ENCODE results near the gene MPPED1.

The MPPED1 gene

DNA sequence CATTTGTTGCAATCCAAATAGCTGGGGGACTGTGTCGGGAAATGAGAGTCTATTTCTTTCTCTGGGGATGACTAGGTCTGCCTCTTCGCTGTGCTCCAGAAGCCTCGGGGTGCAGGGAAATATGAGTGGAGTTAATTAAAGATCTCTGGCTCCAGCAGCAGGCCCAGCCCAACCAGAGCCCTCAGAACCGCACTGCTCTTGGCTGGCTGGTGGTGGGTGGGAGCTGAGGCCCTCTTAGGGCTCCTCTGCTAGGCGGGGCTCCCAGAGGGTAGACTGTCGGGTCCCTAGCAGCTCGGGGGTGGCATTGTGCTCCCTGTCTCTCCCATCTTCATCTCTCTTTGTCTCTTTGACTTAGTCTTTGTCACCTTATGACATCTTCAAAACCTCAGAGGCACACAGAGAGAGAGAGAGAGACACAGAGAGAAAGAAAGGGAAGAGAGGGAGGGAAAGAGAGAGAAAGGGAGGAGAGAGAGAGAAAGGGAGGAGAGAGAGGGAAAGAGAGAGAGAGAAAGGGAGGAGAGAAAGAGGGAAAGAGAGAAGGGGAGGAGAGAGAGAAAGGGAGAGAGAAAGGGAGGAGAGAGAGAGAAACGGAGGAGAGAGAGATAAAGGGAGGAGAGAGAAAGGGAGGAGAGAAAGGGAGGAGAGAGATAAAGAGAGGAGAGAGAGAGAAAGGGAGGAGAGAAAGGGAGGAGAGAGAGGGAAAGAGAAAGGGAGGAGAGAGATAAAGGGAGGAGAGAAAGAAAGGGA lies 20.2 kb downstream of the MPPED1 start:
- DNase-seq = no peak

GRCh38 chr22:43432883-43433415 lies 21.1 kb downstream of the MPPED1 start:
- DNase-seq = no peak

- DNase-seq = no peak
Observed at GRCh38 chr22:43433451-43434274, 21.8 kb downstream of the MPPED1 start.

- DNase-seq = no peak
Observed at GRCh38 chr22:43434275-43434927, 22.6 kb downstream of the MPPED1 start.

DNA sequence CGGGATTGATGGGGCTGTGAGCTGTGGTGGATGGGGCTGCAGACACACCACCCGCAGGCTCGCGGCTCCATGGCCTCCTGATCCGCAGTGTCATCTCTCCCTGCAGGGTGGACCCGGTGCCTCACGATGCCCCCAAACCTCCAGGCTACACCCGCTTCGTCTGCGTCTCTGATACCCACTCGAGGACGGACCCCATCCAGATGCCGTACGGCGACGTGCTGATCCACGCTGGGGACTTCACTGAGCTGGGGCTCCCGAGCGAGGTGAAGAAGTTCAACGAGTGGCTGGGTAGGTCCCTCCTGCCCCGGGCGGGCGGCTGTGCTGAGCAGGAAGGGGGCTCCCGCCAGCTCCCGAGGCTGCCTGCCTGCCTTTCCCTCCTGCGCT lies 23.1 kb downstream of the MPPED1 start:
- no peak for DNase-seq

DNA sequence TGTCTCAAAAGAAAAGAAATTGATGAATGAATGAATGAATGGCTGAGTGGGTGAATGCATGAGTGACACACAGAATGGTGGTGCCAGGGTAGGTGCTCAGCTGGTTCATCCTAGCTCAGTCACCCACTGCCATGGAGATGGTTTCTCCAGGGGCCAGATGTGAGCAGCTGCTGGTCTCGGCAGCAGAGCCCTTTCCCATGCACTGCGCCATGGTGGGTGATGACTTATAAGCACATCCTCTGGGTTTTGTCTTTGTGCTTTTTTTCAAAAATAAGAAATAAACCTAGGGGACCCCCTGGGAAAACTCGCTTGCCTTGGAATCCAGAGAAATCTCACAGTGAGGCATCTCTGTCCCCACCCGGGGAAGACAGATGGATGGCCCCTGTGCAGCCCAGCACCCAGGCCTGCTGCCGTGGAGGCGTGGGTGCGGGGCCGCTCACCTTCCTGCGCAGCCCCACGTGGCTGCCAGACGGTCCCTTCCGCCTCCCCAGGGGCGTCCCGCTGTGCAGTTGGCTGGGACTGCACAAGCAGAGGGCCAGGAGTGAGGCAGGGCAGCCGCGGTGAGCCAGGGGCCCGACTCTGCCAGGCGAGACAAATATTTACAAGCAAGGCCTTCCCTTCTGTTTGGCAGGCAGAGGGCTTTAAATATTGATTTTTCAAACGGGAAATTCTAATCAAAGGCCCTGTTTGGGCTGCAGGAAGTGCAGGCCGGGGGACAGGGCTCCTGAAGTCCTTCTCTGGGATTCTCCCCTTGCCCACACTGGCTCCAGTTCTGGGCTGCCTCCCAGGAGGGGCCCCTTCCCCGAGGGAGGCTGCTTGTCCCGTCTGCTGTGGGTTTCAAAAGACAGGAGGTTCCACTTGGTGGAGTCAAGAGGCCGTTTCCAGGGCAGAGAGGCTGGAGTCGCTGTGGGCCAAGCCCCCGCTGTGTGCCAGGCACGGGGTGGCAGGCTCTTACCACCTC lies 24.3 kb downstream of the MPPED1 start:
- DNase-seq = no peak

DNA sequence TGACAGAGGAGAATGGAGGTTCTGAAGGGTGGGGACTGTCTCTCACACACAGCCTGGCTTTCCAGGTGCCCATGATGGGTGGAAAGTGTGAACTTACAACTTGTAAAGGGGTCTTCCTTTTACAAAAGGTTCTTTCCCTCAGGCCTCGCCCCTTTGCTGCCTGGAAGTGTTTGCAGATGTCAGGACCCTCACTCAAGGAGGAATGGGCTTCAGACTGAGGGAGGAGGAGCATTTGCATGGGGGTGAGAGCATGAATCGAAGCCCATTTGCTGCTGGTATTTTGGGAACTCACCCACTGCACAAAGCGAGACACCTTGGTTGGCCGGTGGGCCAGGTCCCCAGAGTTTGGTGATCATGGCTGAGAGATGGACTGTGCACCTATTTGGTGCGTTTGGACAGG lies 25.1 kb downstream of the MPPED1 start:
- DNase-seq = no peak

GRCh38 chr22:43437871-43438475 lies 26.2 kb downstream of the MPPED1 start:
- no peak for DNase-seq

- DNase-seq = no peak
Observed at GRCh38 chr22:43438666-43439347, 27.0 kb downstream of the MPPED1 start.

GRCh38 chr22:43439368-43440103 lies 27.7 kb downstream of the MPPED1 start:
- DNase-seq = no peak

GRCh38 chr22:43440104-43440387 lies 28.2 kb downstream of the MPPED1 start:
- DNase-seq = no peak

DNA sequence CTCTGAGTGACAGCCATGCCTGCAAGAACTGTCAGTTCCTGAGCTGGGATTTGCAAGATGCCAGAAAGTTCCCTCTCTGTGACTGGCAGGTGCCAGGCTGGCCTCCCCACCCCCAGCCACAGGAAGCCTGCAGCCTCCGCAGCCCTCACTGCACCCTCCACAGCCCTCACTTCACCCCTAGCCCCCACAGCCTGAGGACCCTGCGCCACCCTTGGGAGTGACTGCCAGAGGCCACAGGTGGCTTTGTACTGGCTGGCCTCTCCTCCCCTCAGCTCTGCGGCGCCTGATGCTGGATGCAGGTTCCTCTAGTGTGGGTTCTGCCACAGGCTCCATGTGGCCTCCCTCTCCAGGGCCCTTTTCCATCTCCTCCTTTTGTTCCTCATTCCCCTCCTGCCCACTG lies 28.7 kb downstream of the MPPED1 start:
- DNase-seq = no peak

DNA sequence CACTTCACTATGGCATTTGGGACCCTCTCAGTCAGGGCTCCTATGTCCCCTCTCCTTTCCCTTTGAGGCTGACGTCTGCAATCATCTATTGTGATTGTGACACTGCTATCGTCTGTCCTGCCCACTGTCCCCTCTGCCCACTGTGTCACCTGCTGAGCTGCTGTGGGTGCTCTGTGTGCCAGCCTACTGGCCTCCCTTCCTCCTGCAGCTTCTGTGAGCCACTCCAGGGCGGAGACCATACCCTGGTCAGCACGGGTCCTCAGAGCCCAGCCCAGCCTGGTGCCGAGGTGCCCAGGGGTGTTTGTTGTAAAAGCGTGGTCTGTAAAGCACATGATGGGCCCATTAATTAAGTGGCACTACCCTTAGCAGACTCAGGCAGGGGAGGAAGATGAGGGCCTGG lies 29.4 kb downstream of the MPPED1 start:
- DNase-seq = no peak

DNA sequence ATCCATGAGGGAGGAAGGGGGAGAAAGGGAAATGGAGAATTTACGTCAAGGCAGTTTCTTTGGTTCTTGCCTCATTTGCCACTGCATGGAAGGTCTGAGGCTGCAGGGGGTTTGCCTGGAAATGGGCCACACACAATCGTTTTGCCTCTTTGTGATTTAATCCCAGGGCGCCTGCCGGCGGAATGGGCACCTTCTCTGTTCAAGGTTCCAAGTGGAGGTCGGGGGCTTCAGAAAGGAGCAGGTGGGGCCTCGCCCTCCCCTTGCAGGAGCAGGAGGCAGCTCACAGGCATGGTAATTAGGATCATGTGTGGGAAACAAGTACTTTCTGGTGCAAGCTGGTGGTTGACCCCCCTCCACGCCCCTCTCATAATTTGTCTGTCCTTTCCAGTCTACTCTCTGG lies 29.9 kb downstream of the MPPED1 start:
- no peak for DNase-seq

- DNase-seq = no peak
Observed at GRCh38 chr22:43442386-43443151, 30.8 kb downstream of the MPPED1 start.

DNA sequence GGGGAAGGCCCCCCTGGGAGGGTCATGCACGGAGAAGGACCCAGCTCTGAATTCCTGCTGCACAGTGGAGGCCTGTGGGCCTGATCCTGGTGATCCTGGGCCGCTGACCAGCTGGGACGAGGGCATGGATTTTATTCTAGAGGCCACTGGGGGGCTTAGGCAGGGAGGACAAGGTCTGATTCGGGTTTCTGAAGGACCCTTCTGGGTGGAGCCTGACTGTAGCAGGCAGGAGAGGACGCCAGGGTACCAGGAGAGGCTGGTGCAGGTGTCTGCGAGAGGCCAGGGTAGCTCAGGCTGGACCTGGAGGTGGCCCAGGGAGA lies 31.3 kb downstream of the MPPED1 start:
- DNase-seq = no peak

DNA sequence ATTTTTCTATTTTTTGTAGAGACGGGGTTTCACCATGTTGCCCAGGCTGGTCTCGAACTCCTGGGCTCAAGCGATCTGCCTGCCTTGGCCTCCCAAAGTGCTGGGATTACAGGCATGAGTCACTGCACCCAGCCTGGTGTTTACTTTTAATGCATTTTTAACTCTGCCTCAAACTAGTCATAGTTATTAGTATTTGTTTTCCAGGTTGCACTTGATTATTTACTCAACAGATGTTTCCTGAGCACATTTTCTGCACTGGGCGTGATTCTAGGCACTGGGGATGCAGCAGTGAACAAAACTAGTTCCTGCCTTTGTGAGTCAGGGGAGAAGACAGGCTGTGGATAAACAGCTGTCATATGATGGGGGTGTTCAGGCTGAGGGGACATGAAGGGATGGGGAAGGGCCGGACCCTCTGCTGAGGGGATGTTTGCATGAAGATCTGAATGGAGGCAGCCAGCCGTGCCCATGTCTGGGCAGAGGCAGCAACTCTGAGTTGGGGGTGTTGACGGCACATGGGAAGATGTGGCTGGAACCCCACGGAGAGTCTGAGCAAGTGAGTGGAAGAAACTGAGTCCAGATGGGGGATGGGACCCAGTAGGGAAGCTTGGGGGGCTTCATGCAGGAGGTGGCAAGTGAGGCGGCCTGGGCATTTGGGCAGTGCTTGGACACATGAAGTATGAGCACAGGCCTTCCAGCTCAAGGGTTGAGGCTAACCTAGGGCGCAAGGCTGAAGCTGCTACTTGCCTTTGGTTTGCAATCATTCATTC lies 34.4 kb downstream of the MPPED1 start:
- no peak for DNase-seq

GRCh38 chr22:43446916-43447315 lies 35.1 kb downstream of the MPPED1 start:
- no peak for DNase-seq

DNA sequence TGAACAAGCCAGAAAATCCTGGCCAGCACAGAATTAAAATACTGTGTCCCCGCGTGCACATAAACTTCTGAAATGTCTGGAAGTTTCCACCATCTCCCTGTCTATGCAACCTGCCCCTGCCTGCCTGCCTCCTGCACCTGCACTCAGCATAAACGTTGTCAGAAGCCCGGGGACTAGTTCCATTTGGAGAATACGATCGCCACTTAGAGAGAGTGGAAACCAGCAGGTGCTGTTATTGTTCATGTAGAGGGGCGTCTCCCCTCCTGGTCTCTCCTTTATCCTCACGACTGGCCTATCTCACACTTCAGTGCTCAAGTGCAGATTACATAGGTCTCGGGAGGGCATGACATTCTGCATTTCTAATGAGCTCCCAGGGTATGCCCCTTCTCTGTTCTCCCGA lies 35.6 kb downstream of the MPPED1 start:
- no peak for DNase-seq
